DOHH2 (cell line): Measurements from ENCODE around the gene CREBBP.

ENCODE experiments used
- H3F3A ChIP-seq: fragments of 200-600 bp; sonication (generic), shearing (Covaris generic); 2 replicates; pipeline ENCODE4 v1.6.0; 2016; ENCODE audit warnings: antibody characterized with exemption, mild to moderate bottlenecking; ENCODE audit not compliant: control insufficient read depth, insufficient read depth
- H3K27ac ChIP-seq: fragments of 200-600 bp; sonication (generic); 2 replicates; pipeline ENCODE4 v1.5.1; 2014; ENCODE audit warnings: low read depth, mild to moderate bottlenecking, low read length, moderate library complexity
- H3K27me3 ChIP-seq: fragments of 200-600 bp; sonication (generic); 2 replicates; pipeline ENCODE4 v1.6.1; 2014; ENCODE audit warnings: mild to moderate bottlenecking, low read length, mixed read lengths; ENCODE audit not compliant: control insufficient read depth
- H3K36me3 ChIP-seq: fragments of 200-600 bp; sonication (generic); 2 replicates; pipeline ENCODE4 v1.6.1; 2014; ENCODE audit warnings: mild to moderate bottlenecking, low read length, moderate library complexity, mixed read lengths; ENCODE audit not compliant: control insufficient read depth
- H3K4me1 ChIP-seq: fragments of 200-600 bp; sonication (generic); 2 replicates; pipeline ENCODE4 v1.6.1; 2014; ENCODE audit warnings: mild to moderate bottlenecking, low read length, mixed read lengths; ENCODE audit not compliant: control insufficient read depth
- H3K4me2 ChIP-seq: fragments of 200-600 bp; sonication (generic); 2 replicates; pipeline ENCODE4 v1.6.0; 2014; ENCODE audit warnings: mild to moderate bottlenecking, low read length, moderate library complexity
- H3K4me3 ChIP-seq: fragments of 200-600 bp; sonication (generic); 2 replicates; pipeline ENCODE4 v1.5.1; 2014; ENCODE audit warnings: mild to moderate bottlenecking, low read length, mixed read lengths
- H3K79me2 ChIP-seq: fragments of 200-600 bp; sonication (generic); 2 replicates; pipeline ENCODE4 v1.6.1; 2014; ENCODE audit warnings: mild to moderate bottlenecking, low read length, mixed read lengths; ENCODE audit not compliant: control insufficient read depth
- H3K9me2 ChIP-seq: fragments of 200-600 bp; sonication (generic); replicated peaks from 2 replicates; pipeline ENCODE4 v1.6.1; 2014; ENCODE audit warnings: mild to moderate bottlenecking, low read length, mixed read lengths; ENCODE audit not compliant: control insufficient read depth
- H3K9me3 ChIP-seq: fragments of 200-600 bp; sonication (generic); 2 replicates; pipeline ENCODE4 v1.6.1; 2014; ENCODE audit warnings: antibody characterized with exemption, low read length, mixed read lengths; ENCODE audit not compliant: control insufficient read depth, insufficient read depth
- H4K20me1 ChIP-seq: fragments of 200-600 bp; sonication (generic); 2 replicates; pipeline ENCODE4 v1.6.0; 2014; ENCODE audit warnings: low read depth, mild to moderate bottlenecking, antibody characterized with exemption, low read length, moderate library complexity; ENCODE audit not compliant: control insufficient read depth, insufficient read depth
- CTCF ChIP-seq: fragments of 200-600 bp; sonication (generic); IDR thresholded peaks from one replicate; pipeline ENCODE4 v1.5.1; 2014; ENCODE audit warnings: antibody characterized with exemption, mild to moderate bottlenecking, low read depth, low read length; ENCODE audit not compliant: poor library complexity, severe bottlenecking
- EZH2phosphoT487 ChIP-seq: fragments of 200-600 bp; sonication (generic); IDR thresholded peaks from 2 replicates; pipeline ENCODE4 v1.6.1; 2017; ENCODE audit warnings: borderline replicate concordance, mild to moderate bottlenecking, antibody characterized with exemption, low read length, moderate library complexity, mixed read lengths

The CREBBP gene

GRCh38 chr16:3762107-3762750, 118.3 kb downstream of the CREBBP start:
- Histone ChIP-seq H3K4me2 (no peak overlapping the region), H3K79me2 (0 out of 2 replicates have a peak, but pooled peaks cover 4% of the 10 kb centered on the region), H4K20me1 (no peaks in the 10 kb centered on the region), H3K27ac (no peak overlapping the region), H3K36me3 (peaks cover 61% of the 10 kb centered on the region), H3K4me3 (no peak overlapping the region), H3K9me3 (no peaks in the 10 kb centered on the region), H3K9me2 (no peaks in the 10 kb centered on the region), H3K4me1 (0 out of 2 replicates have a peak, but pooled peaks cover under 1% of the 10 kb centered on the region), H3F3A (no peaks in the 10 kb centered on the region), H3K27me3 (no peaks in the 10 kb centered on the region)
- no peak for TF ChIP-seq EZH2phosphoT487
- no peak for TF ChIP-seq CTCF

- TF ChIP-seq CTCF = no peak
- no peak for TF ChIP-seq EZH2phosphoT487
- Histone ChIP-seq H3K36me3 (peaks cover 61% of the 10 kb centered on the region), H4K20me1 (no peaks in the 10 kb centered on the region), H3F3A (no peaks in the 10 kb centered on the region), H3K4me2 (no peak overlapping the region), H3K4me3 (no peak overlapping the region), H3K27ac (no peak overlapping the region), H3K27me3 (no peaks in the 10 kb centered on the region), H3K9me3 (no peaks in the 10 kb centered on the region), H3K79me2 (0 out of 2 replicates have a peak, but pooled peaks cover 4% of the 10 kb centered on the region), H3K4me1 (no peaks in the 10 kb centered on the region), H3K9me2 (no peaks in the 10 kb centered on the region)
Observed at GRCh38 chr16:3761375-3762106, 119.0 kb downstream of the CREBBP start.

GRCh38 chr16:3760518-3760917, 120.0 kb downstream of the CREBBP start:
- no peaks in the 10 kb centered on the region for H3F3A ChIP-seq
- TF ChIP-seq CTCF = no peak
- no peak for TF ChIP-seq EZH2phosphoT487
- H3K4me3 ChIP-seq = no peak overlapping the region
- no peaks in the 10 kb centered on the region for H3K9me2 ChIP-seq
- no peaks in the 10 kb centered on the region for H3K9me3 ChIP-seq
- peaks cover 61% of the 10 kb centered on the region for H3K36me3 ChIP-seq
- H3K4me2 ChIP-seq = no peak overlapping the region
- H4K20me1 ChIP-seq = no peaks in the 10 kb centered on the region
- H3K27ac ChIP-seq = no peak overlapping the region
- H3K79me2 ChIP-seq = no peaks in the 10 kb centered on the region
- no peaks in the 10 kb centered on the region for H3K27me3 ChIP-seq
- H3K4me1 ChIP-seq = no peaks in the 10 kb centered on the region
